ENCODE data around the gene PUS7.
A peak's percentile ranks its signal among the peaks of the same experiment; 100 is the strongest.

PUS7 gene

DNA sequence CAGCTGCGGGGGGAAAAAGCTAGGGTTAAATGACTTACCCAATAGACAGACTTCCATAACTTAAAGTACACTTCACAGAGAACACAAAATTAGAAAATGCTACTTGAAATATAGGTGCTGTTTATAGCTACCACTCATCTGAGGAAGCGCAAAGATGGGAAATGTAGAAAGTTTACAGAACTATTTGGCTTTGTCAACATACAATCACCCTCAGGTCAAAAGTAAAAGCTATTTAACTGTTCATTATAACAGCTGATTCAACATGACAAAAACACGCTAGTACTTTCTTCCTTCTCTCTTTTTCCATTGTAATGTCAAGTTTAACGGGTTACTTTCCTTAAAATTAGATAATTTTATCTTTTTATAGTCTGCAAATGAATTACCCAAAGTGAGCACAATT, 51.2 kb downstream of the PUS7 start:
- H3K27ac ChIP-seq = no peak overlapping the region
- TF ChIP-seq, protein P1, sequence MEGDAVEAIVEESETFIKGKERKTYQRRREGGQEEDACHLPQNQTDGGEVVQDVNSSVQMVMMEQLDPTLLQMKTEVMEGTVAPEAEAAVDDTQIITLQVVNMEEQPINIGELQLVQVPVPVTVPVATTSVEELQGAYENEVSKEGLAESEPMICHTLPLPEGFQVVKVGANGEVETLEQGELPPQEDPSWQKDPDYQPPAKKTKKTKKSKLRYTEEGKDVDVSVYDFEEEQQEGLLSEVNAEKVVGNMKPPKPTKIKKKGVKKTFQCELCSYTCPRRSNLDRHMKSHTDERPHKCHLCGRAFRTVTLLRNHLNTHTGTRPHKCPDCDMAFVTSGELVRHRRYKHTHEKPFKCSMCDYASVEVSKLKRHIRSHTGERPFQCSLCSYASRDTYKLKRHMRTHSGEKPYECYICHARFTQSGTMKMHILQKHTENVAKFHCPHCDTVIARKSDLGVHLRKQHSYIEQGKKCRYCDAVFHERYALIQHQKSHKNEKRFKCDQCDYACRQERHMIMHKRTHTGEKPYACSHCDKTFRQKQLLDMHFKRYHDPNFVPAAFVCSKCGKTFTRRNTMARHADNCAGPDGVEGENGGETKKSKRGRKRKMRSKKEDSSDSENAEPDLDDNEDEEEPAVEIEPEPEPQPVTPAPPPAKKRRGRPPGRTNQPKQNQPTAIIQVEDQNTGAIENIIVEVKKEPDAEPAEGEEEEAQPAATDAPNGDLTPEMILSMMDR (conservative IDR thresholded peaks at IDR 0.05) = no peak

DNA sequence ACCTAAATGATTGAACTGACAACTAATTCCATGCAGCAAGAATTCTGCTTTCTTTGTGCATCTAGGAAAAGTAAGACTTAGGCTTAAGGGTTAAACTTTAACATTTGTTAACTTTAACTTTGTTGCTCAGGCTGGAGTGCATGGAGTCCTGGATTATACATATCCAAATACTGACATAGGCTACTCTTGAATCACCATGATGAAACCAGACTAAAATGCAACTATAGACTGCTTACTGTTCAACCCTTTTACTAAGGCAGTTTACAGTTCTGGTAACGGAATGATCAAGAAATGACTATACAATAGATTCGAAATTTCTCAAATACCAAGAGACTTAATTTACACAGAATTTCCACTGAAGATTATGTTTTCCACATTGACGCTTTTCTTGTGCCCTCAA, 52.0 kb downstream of the PUS7 start:
- no peak overlapping the region for H3K27ac ChIP-seq
- TF ChIP-seq, protein P1 (conservative IDR thresholded peaks at IDR 0.05) = no peak

DNA sequence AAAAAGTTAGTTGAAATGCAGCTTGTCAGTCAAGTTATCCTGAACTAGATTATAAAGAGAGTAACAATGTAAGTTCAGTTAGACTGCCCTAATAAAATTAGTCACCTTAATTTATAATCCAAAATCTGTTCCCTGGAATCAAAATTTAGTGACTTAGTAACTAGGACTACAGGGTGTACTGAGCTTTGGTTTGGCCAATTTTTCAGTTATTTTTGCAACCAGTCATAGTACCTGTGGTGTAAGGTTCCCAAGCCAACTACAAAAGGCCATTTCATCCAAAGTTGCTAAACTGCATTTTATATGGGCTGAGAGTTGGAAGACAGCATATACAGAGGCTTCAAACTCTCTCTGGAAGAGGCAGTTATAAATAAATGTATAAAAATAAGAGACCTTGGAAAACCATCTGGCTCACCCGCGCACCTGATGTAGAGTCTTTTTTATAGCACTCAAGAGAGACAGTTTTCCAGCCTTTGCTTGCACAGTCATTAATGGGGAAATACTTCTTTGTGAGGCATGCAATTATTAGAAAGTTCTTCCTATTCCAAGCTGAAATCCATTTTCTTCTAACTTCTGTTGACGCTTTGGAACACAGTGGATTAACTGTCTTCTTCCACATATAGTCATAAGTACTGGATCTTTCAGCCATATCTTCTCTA, 59.2 kb downstream of the PUS7 start:
- TF ChIP-seq, protein P1 (conservative IDR thresholded peaks at IDR 0.05) = no peak

DNA sequence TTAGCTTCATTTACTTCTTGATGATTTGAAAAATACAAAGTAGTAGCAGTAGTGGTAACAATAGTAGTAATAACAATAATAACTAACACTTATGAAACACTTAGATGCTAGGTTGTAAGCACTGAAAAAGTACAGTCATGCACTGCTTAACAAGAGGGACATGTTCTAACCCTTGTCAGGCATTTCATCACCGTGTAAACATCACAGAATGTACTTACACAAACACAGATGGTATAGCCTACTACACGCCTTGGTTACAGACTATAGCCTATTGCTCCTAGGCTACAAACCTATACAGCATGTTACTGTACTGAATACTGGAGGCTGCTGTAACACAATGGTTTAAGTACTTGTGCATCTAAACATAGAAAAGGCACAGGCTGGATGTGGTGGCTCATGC, 60.6 kb downstream of the PUS7 start:
- peak overlapping the region; percentile 2; the same call in 1 of the 2 replicates for H3K27ac ChIP-seq
- TF ChIP-seq, protein P1 (conservative IDR thresholded peaks at IDR 0.05) = no peak

More for the DNA sequence above, 59.2 kb downstream of the PUS7 start:
- H3K27ac ChIP-seq = no peak overlapping the region; the same call in 1 of the 2 replicates

DNA sequence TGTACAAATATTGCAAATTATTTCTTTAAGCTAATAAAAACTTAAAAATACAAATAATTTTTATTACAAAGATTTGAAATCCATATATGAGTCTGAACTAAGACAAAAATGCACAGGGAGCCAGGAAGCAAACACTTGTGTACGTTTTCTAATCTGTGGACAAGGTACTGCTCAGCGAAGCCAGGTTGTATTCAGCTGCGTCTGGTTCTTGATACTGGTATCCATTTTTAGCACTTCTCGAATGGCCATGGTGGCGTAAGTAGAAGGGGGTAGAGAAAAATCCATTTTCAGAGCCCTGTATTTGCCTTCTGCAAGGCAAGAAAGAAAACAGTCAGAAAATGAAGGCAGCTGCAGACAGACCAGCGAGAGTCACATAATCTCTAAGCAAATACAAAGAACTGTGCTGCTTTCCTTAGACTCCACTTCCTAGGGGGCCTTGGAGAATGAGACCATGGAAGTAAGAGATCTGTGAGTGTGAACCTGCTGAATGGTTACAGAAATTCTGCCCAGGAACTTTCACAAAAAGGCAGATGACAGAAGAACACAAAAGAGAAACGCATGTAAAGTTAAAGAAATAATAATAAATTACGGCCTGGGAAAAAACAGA, 64.3 kb downstream of the PUS7 start:
- TF ChIP-seq, protein P1 (conservative IDR thresholded peaks at IDR 0.05) = no peak
- no peak overlapping the region for H3K27ac ChIP-seq

GRCh38 chr7:105454921-105455320, 67.2 kb downstream of the PUS7 start:
- H3K27ac ChIP-seq = no peak overlapping the region

DNA sequence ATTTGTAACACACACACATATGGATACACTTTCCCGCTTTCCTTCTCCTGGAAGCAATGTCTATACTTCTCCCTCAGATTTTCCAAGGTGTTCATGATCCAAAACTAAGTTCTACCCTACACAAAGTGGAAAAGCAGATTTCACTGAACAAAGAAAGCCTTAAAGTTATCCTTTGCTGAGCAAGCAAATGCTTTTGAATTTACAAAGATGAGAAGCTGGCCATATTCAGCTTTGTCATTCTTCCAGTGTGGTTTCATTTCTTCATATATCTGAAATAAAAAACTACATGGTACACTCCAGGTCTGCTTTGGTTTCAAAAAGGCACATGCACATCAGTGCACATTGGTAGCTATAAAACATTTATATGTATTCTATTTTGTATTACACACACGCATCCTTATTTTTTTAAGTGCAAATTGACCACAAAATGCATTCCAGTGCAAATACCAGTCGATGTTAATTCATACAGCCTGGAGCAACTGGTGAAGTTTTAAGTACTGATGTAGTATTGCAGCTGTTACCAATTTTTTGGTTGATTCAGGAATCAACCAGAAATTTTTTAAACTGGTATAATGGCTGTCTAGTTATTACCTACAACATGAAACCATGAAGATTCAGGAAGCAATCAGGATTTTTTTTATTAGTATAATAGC, 67.8 kb downstream of the PUS7 start:
- no peak overlapping the region for H3K27ac ChIP-seq
- TF ChIP-seq, protein P1 (conservative IDR thresholded peaks at IDR 0.05) = no peak

More at GRCh38 chr7:105454921-105455320, 67.2 kb downstream of the PUS7 start:
- TF ChIP-seq, protein P1 (conservative IDR thresholded peaks at IDR 0.05) = no peak
